ENCODE measurements around the gene TGM6.

Gene TGM6

DNA sequence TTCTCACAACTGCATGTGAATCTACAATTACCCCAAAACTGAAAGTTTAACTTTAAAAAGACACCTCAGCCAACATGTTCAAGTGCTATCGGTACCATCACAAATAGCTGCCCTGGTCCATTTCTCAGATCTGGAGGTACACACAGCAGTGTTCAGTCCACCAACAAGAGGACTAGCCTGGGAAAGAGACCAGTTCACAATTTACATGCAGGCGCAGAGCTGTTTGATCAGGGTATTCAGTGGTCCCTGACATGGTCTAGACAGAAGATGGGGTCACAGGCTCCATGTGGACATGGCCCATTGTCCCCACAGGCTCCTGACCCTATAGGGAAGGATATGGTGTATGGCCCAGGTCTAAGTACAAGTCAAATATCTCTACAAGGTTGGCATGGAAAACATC, 15.6 kb upstream of the TGM6 start:
- no peak for DNase-seq

- no peak for DNase-seq
Observed at GRCh38 chr20:2365666-2366065, 15.0 kb upstream of the TGM6 start.

GRCh38 chr20:2368621-2369020, 12.1 kb upstream of the TGM6 start:
- DNase-seq: no peak

DNA sequence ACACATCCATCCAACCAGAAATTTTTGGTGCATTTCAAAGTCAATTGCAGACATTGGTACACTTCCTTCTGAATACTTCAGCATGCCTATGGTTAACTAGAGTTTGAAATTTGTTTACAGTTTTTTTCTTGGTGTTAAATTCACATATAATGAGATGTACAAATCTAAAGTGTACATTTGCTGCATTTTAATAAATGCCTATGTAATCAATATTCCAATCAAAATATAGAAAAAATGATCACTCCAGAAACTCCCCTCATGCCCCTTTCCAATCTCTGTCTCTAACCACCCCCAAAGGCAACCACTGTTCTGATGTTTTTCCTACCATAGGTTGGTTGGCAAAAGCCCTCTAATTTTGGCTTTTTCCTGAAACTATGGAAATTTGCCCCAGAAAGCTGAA, 7.6 kb upstream of the TGM6 start:
- no peak for DNase-seq

DNA sequence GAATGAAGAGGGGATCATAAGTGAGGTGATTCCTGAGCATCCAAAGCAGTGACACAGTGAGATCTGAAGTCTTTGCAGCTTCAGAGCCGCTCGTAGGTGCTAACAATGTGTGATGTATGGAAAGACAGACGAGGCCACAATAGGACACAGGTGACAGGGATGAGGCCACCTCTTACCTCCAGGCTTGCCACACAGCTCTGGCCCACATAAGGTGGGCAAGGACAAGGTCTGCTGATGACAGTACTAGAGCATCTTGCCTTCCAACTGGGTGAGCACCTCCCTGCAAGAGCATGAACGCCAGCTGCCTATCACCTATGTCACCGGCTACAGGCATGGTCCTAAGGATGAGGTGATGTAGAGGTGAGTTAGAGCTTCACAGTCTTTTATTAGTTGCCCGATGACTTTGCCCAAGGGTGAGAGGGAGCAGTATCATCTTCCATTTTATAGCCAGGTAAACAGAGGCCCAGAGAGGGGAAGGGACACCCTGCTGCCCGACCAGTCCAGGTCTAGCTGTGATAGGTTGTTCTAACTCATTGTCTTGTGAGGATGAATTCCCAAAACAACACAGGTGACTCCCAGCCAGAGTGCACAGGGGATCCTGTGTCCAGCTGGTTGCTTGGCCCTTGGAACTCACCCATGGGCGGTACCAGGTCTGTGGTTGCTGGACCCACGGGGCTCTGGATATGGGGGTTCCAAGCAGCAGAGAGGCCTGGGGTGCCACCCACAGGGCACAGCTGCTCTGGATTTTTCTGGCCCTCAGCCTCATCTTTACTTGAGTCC, 6.2 kb upstream of the TGM6 start:
- DNase-seq: no peak

DNA sequence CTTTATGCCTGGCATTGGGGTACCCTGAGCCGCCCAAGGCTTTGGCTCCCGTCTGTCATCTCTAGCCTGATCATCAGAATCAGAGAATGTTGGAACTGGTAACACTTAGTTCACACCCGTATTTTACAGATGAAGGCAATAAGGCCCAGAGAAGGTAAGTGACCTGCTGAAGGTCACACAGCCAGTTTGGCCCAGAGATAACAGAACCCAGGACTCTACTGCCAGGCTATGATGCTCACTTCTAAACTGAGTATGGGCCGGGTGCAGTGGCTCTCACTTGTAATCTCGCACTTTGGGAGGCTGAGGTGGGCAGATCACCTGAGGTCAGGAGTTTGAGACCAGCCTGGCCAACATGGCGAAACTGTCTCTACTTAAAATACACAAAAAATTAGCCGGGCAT, 1.8 kb upstream of the TGM6 start:
- no peak for DNase-seq

DNA sequence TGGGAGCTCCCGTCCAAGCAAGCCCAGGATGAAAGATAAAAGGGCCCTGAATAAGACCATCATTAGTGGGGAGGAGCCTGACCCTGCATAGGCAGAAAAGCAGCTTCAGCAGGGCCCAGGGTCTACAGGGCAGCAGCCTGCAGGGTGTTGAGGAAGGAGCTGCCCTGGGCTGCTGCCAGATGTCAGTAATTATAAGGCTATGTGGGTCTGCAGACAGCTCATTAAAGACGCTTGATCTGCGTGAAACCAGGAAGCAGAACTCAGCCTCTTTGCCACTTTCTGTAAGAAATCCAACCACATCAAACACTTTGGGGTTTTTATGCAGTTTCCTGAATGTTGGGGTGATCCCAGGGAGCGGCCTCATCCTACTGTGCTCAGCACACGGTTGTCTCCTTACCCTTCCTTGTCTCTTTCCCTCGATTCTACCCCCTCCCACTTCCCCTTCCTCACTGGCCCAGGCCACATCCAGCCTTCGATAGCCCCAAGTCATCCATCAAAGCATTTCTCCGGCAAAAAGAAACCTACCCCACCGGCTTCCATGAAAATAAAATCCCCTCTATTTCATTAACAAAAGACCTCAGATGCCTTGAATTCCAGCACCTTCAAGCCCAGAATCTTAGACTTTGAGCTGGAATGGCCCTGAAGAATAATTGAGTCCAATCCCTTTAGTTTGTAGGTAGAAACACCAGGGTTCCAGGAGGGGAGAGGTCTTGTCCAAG, 1.0 kb upstream of the TGM6 start:
- DNase-seq: no peak

GRCh38 chr20:2381303-2381702, 602 bp downstream of the TGM6 start:
- no peak for DNase-seq

GRCh38 chr20:2382833-2383232, 2.1 kb downstream of the TGM6 start:
- DNase-seq: no peak

GRCh38 chr20:2385026-2385425, 4.3 kb downstream of the TGM6 start:
- DNase-seq: no peak

GRCh38 chr20:2385496-2385895, 4.8 kb downstream of the TGM6 start:
- DNase-seq: no peak

- DNase-seq: no peak
Observed at GRCh38 chr20:2386516-2387179, 5.9 kb downstream of the TGM6 start.

DNA sequence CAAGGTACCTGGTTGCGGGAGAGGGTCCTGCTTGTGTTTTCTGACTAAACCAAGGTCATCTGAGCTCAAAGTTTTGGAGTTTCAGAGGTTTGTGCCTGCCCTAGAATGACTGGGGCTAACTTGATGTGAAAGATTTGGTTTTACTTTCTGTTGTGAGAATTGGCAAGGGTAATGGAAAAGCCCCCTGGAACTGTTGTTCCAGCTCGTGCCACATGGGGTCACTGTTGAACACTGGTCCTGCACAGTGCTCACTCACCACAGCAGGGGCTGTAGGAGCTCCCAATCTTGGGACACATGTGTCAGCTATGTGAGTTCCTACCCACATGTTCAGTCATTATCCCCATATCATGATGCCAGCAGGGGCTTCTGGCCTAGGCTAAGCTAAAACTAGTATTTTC, 6.5 kb downstream of the TGM6 start:
- peak; percentile 12 for DNase-seq

DNA sequence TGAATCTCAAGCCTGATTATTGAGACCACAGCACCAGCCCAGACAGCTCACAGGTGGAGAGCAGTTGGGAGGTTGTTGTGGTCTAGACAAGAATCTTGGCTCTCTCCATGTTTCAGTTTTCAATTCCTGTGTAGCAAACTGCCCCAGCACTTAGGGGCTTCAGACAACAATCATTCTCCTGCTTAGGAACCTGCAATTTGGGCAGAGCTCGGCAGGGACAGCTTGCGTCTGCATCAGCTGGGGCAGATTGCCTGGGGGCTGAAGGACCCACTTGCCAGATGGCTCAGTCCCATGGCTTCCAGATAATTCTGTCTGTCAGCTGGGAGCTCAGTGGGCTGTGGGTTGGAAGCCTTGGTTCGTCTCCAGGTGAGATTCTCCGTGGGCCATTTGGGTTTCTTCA, 6.9 kb downstream of the TGM6 start:
- no peak for DNase-seq

GRCh38 chr20:2390951-2391675, 10.4 kb downstream of the TGM6 start:
- DNase-seq: no peak

DNA sequence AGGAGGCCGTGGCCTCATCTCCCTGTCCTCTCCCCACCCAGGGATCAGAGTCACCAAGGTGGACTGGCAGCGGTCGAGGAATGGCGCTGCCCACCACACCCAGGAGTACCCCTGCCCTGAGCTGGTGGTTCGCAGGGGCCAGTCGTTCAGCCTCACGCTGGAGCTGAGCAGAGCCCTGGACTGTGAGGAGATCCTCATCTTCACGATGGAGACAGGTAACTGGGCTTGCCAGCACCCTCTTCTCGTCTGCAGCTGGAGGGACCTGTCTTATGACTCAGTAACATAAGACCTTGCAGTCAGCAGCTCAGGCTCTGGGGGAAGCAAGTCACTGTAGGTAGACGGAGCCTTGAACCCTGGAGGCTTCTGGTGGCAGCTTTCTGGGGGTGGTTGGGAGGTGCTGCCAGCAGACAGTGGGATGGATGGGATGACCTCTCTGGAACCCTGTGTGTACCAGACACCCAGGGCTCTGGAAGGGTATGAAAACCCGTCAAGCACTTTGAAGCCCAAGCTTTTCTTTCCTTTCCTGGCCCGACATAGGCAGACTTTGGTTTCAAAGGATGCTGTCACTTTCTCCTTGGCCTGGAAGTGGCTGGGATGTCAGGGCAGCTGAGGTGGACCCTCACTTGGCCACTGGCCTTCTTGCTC, 13.8 kb downstream of the TGM6 start:
- no peak for DNase-seq

DNA sequence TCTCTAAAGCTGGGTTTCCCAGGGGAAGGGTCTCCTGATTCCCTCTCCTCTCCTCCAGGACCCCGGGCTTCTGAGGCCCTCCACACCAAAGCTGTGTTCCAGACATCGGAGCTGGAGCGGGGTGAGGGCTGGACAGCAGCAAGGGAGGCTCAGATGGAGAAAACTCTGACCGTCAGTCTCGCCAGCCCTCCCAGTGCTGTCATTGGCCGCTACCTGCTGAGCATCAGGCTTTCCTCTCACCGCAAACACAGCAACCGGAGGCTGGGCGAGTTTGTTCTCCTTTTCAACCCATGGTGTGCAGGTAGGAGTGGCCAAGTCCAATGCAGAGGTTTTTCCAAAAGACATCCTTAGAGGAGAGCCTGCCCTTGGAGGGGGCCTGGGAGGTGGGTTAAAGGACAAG, 14.4 kb downstream of the TGM6 start:
- no peak for DNase-seq

GRCh38 chr20:2396241-2396814, 15.6 kb downstream of the TGM6 start:
- no peak for DNase-seq

DNA sequence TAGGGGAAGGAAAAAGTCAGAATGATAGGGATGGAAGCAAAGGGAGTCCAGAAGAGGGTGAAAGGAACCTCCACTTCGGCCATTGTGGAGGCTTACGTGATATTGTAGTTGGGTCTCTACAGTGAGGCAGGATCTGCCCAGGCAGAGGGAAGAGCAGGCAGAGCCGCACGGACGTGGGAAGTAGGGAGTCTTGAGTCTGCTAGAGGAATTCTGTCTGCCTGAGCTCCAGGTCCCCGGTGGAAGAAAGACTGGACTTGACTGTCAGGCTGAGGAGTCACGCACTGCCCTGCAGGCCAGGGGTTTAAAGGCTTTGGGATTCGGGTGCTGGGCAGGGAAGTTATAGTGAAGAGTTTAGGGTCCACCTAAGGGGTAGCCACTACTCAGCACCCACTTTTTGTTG, 16.4 kb downstream of the TGM6 start:
- DNase-seq: no peak

DNA sequence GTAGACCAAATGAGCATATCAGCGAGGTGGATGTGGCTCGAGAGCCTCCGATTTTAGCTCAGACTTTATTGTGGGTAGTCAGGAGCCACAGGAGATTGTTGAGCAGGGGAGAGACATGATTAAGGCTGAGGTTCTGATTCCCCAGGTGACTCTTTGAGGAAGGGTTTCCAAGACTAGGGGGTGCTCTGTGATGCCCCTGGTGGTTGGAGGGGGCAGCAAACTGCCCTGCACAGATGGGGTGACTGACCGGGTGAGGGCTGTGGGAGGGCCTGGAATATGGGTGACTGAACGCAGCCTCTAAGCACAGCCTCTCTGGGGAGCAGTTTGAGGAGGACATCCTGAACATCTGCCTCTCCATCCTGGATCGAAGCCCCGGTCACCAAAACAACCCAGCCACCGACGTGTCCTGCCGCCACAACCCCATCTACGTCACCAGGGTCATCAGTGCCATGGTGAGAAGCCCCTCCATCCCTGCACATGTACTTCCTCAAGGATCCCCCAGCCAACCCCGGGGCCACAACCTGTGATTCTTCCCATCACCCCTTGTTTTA, 17.0 kb downstream of the TGM6 start:
- DNase-seq: no peak

DNA sequence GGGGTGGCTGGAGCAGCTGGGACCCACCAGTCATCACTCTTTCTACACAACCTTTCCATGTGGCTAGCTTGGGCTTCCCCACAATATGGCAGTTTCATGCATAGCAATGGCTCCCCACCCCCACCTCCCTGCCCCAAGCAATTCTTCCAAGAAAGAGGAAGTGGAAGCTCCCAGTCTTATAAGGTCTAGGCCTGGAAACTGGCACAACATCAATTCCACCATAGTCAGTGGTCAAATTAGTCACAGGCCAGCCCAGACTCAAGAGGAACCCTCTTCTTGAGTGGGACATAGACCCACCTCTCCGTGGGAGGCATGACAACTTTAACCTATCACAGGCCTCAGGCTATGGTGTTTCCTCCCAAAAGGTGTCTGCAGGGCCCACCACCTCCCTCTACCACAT, 17.7 kb downstream of the TGM6 start:
- no peak for DNase-seq

GRCh38 chr20:2399390-2399789, 18.7 kb downstream of the TGM6 start:
- DNase-seq: no peak
